Effector memory CD4-positive, alpha-beta T cell (primary cell): ENCODE data around the gene ARHGAP12.

Source experiments
- DNase-seq, 3 donors: peaks; one replicate each; pipeline ENCODE4 v3.0.0-alpha.2; 2020
- H3K27ac ChIP-seq: 2 replicates; pipeline ENCODE4 v1.7.0; 2013; ENCODE audit warnings: mild to moderate bottlenecking, low read length, moderate library complexity; ENCODE audit not compliant: insufficient read depth, poor library complexity, severe bottlenecking
- H3K27me3 ChIP-seq: replicated peaks from 2 replicates; pipeline ENCODE4 v1.7.0; 2013; ENCODE audit warnings: mild to moderate bottlenecking, low read length; ENCODE audit not compliant: insufficient read depth, control insufficient read depth, poor library complexity, severe bottlenecking
- H3K36me3 ChIP-seq: 2 replicates; pipeline ENCODE4 v1.7.0; 2013; ENCODE audit warnings: mild to moderate bottlenecking, low read length, moderate library complexity; ENCODE audit not compliant: control insufficient read depth, insufficient read depth
- H3K4me1 ChIP-seq: 2 replicates; pipeline ENCODE4 v1.7.0; 2013; ENCODE audit warnings: low read length, mild to moderate bottlenecking; ENCODE audit not compliant: control insufficient read depth, insufficient read depth, poor library complexity, severe bottlenecking
- H3K4me3 ChIP-seq: 2 replicates; pipeline ENCODE4 v1.7.0; 2013; ENCODE audit warnings: low read length, low read depth, mild to moderate bottlenecking; ENCODE audit not compliant: insufficient read depth, poor library complexity, severe bottlenecking
- H3K9me3 ChIP-seq: 2 replicates; pipeline ENCODE4 v1.7.0; 2013; ENCODE audit warnings: mild to moderate bottlenecking, low read length, moderate library complexity; ENCODE audit not compliant: control insufficient read depth

The ARHGAP12 gene

DNA sequence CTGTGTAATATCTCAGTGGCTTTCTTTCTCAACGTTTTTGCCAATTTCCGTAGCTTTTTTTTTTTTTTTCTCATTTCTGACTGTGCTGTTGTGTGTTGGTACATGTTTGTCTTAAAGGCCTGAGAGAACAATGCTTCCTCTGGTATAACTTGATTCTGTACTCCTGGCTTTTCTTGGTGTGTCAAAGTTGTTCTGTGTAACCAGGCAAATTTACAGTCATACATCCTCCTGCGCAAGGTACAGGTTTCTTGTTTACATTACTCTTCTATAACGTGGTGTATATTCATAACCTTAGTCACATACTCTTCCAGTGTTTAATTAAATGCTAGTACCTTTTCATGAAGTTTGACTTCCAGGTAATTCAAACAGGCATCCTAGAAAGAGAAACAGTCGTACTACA lies 8.3 kb upstream of the ARHGAP12 start:
- H3K4me1 ChIP-seq: peaks cover 4% of the 10 kb centered on the region
- DNase-seq: no peak
- H3K9me3 ChIP-seq: no peaks in the 10 kb centered on the region
- H3K4me3 ChIP-seq: no peak overlapping the region
- H3K27me3 ChIP-seq: no peaks in the 10 kb centered on the region
- H3K27ac ChIP-seq: no peak overlapping the region
- no peaks in the 10 kb centered on the region for H3K36me3 ChIP-seq

DNA sequence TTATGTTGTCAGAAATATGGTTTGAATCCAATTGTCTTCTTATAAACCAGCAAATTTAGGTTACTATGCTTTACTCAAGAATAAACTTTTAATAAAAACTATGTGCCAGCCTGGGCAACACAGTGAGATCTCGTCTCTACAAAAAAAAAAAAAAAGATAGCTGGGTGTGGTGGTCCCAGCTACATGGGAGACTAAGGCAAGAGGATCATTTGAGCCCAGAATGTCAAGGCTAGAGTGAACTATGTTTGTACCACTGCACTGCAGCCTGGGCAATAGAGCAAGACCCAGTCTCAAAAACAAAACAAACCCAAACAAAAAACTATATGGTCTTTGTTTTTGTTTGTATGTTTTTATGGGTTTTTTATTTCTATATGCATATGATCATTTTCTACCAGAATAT lies 7.5 kb upstream of the ARHGAP12 start:
- H3K9me3 ChIP-seq: no peaks in the 10 kb centered on the region
- no peak overlapping the region for H3K4me3 ChIP-seq
- no peaks in the 10 kb centered on the region for H3K27me3 ChIP-seq
- no peak for DNase-seq
- H3K4me1 ChIP-seq: peaks cover 4% of the 10 kb centered on the region
- H3K36me3 ChIP-seq: no peaks in the 10 kb centered on the region
- no peak overlapping the region for H3K27ac ChIP-seq

DNA sequence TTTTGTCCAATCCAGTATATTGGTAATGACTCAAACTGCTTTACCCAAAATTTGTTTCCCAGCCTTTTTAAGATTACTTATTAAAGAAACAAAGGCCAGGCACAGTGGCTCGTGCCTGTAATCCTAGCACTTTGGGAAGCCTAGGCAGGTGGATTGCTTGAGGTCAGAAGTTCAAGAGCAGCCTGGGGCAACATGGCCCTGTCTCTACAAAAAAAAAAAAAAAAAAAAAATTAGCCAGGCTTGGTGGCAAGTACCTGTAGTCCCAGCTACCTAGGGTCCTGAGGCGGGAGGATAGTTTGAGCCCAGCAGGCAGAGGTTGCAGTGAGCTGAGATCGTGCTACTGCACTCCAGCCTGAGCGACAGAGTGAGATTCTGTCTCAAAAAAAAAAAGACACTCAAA lies 7.0 kb upstream of the ARHGAP12 start:
- H3K27ac ChIP-seq: no peak overlapping the region
- H3K36me3 ChIP-seq: no peaks in the 10 kb centered on the region
- no peak overlapping the region for H3K4me3 ChIP-seq
- no peak for DNase-seq
- no peaks in the 10 kb centered on the region for H3K27me3 ChIP-seq
- no peaks in the 10 kb centered on the region for H3K9me3 ChIP-seq
- H3K4me1 ChIP-seq: no peaks in the 10 kb centered on the region

DNA sequence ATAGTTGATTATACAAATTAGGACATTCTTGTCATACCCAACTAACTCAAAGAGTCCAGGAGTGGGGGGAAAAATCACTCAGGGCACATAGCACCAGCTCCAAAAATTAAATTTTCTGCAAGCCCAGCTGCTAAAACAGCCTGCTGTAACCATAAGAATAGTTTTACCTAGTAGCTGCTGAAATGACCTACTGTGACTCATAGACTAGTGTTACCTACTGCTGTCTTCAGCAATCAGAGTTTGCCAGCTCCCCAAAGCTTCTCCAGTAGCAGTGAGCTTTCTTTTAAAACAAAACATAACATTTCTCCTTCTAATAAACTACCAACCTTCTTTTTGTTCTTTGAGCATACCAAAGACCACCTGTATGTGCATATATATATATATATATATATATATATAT lies 4.2 kb upstream of the ARHGAP12 start:
- Histone ChIP-seq H3K36me3 (no peaks in the 10 kb centered on the region), H3K27me3 (no peaks in the 10 kb centered on the region), H3K9me3 (no peaks in the 10 kb centered on the region), H3K27ac (no peak overlapping the region), H3K4me1 (peaks cover 6% of the 10 kb centered on the region), H3K4me3 (no peak overlapping the region)
- DNase-seq: no peak

DNA sequence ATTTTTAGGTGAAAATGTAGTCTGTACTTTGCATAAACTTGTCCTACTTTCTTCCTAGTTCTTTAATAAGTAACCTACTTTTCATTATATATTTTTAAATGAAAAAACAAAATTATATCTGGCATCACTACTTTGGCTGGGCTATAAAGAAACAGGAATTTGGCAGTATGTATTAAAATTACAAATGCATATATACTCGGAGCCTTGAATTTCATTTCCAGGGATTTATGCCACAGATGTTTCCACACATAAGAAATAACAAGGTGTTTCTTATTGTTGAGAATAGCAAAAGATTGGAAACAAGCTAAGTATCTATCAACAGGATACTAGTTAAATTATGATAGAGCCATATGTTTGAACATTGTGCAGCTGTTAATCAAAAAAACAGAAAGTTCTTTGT lies 2.2 kb upstream of the ARHGAP12 start:
- Histone ChIP-seq H3K4me3 (no peak overlapping the region), H3K27ac (no peak overlapping the region), H3K27me3 (no peaks in the 10 kb centered on the region), H3K36me3 (no peaks in the 10 kb centered on the region), H3K9me3 (no peaks in the 10 kb centered on the region), H3K4me1 (peaks cover 14% of the 10 kb centered on the region)
- DNase-seq: no peak

DNA sequence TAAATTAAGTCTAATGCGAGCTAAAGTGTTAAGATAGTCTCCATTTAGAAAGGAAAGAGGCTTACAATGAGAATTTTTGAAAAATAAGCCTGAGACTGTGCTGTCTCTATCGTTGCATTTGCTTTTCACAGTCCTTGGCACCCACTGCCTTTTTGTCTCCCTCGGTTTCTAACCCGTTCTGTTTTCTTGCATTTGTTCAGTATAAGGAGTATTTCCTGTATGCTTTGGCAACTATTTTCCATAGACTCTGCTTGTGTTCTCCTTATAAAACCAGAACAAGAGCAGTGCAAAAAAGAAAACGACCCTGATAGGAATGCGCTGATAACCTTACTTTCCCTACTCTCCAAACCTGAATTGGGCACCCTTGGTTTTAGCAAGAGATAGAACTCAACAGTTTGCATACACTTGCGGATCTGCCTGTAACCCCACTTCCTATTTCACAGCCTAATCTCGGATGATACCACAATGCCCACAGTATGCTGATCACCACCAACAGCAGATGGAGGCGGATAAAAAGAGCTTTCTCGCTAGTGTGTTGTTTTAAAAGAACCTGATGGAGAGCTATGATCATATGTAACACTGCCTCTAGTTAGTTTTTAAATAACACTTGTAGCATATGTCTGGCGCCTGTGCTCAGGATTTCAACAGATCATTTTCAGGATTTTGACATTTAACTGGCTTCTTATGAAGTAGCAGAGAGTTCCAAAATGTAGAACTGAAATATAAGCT lies 1.6 kb upstream of the ARHGAP12 start:
- Histone ChIP-seq H3K4me1 (peaks cover 14% of the 10 kb centered on the region), H3K4me3 (peak overlapping the region; percentile 85), H3K36me3 (no peaks in the 10 kb centered on the region), H3K27me3 (no peaks in the 10 kb centered on the region), H3K9me3 (no peaks in the 10 kb centered on the region), H3K27ac (peak overlapping the region; percentile 71)
- peak; percentile 6 to 11 (median 10) for DNase-seq

GRCh38 chr10:31929261-31930022 lies 811 bp upstream of the ARHGAP12 start:
- H3K36me3 ChIP-seq: no peaks in the 10 kb centered on the region
- H3K4me1 ChIP-seq: peaks cover 14% of the 10 kb centered on the region
- no peaks in the 10 kb centered on the region for H3K27me3 ChIP-seq
- H3K27ac ChIP-seq: peak overlapping the region; percentile 71
- peak overlapping the region; percentile 85 for H3K4me3 ChIP-seq
- H3K9me3 ChIP-seq: no peaks in the 10 kb centered on the region
- DNase-seq: peak in 1 of 3 donors; percentile 25

- Histone ChIP-seq H3K27me3 (no peaks in the 10 kb centered on the region), H3K27ac (peak overlapping the region; percentile 71), H3K4me1 (peaks cover 14% of the 10 kb centered on the region), H3K4me3 (peak overlapping the region; percentile 85), H3K36me3 (no peaks in the 10 kb centered on the region), H3K9me3 (no peaks in the 10 kb centered on the region)
- DNase-seq: peak; percentile 42 to 45 (median 44)
Observed at GRCh38 chr10:31927884-31928548, 615 bp downstream of the ARHGAP12 start.

DNA sequence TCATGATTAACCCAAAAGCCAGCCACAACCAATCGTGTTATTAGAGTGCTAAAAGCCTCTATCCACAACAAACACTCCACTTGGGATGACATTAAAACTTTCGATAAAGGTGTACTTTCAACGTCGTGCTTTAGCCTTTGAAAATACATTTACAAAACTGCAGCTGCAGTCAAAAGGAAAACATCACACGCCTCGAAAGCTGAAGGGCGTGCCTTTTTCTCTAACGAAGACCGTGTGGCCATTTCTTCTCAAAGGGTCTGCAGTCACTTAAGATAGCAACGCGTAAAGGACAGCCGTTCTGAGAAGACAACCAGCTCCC lies 1.1 kb downstream of the ARHGAP12 start:
- no peaks in the 10 kb centered on the region for H3K9me3 ChIP-seq
- H3K36me3 ChIP-seq: no peaks in the 10 kb centered on the region
- H3K27me3 ChIP-seq: no peaks in the 10 kb centered on the region
- H3K27ac ChIP-seq: peak overlapping the region; percentile 58
- H3K4me1 ChIP-seq: peaks cover 14% of the 10 kb centered on the region
- no peak for DNase-seq
- peak overlapping the region; percentile 83 for H3K4me3 ChIP-seq
